ENCODE data around the gene UBQLN3.

Gene UBQLN3

GRCh38 chr11:5553343-5553742 is 43.6 kb upstream of the UBQLN3 start:
- H3K36me3 ChIP-seq (ENCODE audit: control insufficient read depth in 2 of 2, insufficient read depth in 1 of 2, low read length in 2 of 2), result no peaks in the 10 kb centered on the region
- ChIA-PET CTCF (interaction anchor here (0.8 kb wide), 1 partner anchor 77 kb away, joined by 5 read pairs; no protein-coding TSS in a partner anchor), POLR2A (no interaction called here)

DNA sequence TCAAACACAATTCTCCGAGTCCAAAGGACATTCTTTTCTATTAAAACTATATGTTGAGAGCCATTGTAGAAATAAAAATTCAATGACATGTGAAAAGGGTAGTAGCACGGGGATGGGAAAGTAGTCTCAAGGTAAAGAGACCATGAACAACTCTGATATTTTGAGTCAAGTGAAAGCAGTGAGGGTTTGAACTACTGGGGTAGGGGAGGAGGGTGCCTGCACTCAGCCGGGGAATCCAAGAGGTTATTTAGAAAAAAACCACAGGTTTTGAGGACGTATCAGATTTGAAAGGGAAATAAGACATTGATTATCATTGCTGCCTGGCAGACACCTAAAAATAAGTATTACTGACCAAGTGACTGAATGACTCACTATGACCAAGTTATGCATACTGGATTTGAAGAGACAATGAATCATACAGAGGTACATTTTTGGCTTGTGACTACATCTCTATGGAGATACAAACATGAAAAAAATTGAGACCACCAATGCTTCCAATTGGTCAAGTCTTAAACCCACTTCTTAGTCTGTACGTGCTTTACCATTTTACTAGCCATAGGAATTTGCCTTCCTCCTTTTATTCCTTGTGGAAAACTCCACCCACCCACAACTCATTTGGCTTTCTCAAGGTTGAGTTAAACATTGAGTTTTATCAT is 40.8 kb upstream of the UBQLN3 start:
- H3K4me3 ChIP-seq (ENCODE audit: low read depth, low read length), result no peak overlapping the region
- no peaks in the 10 kb centered on the region for H3K36me3 ChIP-seq (ENCODE audit: control insufficient read depth in 2 of 2, insufficient read depth in 1 of 2, low read length in 2 of 2)
- H3K4me1 ChIP-seq (ENCODE audit: control insufficient read depth, insufficient read depth, low read length), result no peaks in the 10 kb centered on the region
- no peaks in the 10 kb centered on the region for H3K9me3 ChIP-seq (ENCODE audit: control insufficient read depth, insufficient read depth, low read depth, low read length)
- POLR2A ChIA-PET, result no interaction called here
- CTCF ChIA-PET, result no interaction called here
- TF ChIP-seq, protein P1, sequence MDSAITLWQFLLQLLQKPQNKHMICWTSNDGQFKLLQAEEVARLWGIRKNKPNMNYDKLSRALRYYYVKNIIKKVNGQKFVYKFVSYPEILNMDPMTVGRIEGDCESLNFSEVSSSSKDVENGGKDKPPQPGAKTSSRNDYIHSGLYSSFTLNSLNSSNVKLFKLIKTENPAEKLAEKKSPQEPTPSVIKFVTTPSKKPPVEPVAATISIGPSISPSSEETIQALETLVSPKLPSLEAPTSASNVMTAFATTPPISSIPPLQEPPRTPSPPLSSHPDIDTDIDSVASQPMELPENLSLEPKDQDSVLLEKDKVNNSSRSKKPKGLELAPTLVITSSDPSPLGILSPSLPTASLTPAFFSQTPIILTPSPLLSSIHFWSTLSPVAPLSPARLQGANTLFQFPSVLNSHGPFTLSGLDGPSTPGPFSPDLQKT (IDR thresholded peaks at IDR 0.05; ENCODE audit: borderline replicate concordance, low read depth, low read length), result no peak
- no peak for TF ChIP-seq ZNF292 (tag by site-specific recombination; IDR thresholded peaks at IDR 0.05; ENCODE audit: borderline replicate concordance, low read depth)
- TF ChIP-seq ZSCAN5A (tag by site-specific recombination; IDR thresholded peaks at IDR 0.05), result no peak
- TF ChIP-seq ZNF157 (tag by site-specific recombination; IDR thresholded peaks at IDR 0.05), result no peak
- TF ChIP-seq, protein P2, sequence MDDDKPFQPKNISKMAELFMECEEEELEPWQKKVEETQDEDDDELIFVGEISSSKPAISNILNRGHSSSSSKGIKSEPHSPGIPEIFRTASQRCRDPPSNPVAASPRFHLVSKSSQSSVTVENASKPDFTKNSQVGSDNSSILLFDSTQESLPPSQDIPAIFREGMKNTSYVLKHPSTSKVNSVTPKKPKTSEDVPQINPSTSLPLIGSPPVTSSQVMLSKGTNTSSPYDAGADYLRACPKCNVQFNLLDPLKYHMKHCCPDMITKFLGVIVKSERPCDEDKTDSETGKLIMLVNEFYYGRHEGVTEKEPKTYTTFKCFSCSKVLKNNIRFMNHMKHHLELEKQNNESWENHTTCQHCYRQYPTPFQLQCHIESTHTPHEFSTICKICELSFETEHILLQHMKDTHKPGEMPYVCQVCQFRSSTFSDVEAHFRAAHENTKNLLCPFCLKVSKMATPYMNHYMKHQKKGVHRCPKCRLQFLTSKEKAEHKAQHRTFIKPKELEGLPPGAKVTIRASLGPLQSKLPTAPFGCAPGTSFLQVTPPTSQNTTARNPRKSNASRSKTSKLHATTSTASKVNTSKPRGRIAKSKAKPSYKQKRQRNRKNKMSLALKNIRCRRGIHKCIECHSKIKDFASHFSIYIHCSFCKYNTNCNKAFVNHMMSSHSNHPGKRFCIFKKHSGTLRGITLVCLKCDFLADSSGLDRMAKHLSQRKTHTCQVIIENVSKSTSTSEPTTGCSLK (tag by site-specific recombination; IDR thresholded peaks at IDR 0.05), result no peak
- H3K27ac ChIP-seq (ENCODE audit: extremely low read depth, low read depth, low read length), result no peak overlapping the region

More at GRCh38 chr11:5553343-5553742, 43.6 kb upstream of the UBQLN3 start:
- no peak overlapping the region for H3K4me3 ChIP-seq (ENCODE audit: low read depth, low read length)
- H3K9me3 ChIP-seq (ENCODE audit: control insufficient read depth, insufficient read depth, low read depth, low read length), result no peaks in the 10 kb centered on the region
- no peak overlapping the region for H3K27ac ChIP-seq (ENCODE audit: extremely low read depth, low read depth, low read length)
- H3K4me1 ChIP-seq (ENCODE audit: control insufficient read depth, insufficient read depth, low read length), result no peaks in the 10 kb centered on the region
- no peak for TF ChIP-seq ZNF335 (tag by site-specific recombination; conservative IDR thresholded peaks at IDR 0.05)
- no peak for TF ChIP-seq ZNF747 (tag by site-specific recombination; IDR thresholded peaks at IDR 0.05)
- TF ChIP-seq, protein P3, sequence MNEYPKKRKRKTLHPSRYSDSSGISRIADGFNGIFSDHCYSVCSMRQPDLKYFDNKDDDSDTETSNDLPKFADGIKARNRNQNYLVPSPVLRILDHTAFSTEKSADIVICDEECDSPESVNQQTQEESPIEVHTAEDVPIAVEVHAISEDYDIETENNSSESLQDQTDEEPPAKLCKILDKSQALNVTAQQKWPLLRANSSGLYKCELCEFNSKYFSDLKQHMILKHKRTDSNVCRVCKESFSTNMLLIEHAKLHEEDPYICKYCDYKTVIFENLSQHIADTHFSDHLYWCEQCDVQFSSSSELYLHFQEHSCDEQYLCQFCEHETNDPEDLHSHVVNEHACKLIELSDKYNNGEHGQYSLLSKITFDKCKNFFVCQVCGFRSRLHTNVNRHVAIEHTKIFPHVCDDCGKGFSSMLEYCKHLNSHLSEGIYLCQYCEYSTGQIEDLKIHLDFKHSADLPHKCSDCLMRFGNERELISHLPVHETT (tag by site-specific recombination; IDR thresholded peaks at IDR 0.05), result no peak
- TF ChIP-seq ZNF76 (tag by site-specific recombination; IDR thresholded peaks at IDR 0.05; ENCODE audit: borderline replicate concordance, low read depth), result no peak
- TF ChIP-seq GLIS2 (tag by site-specific recombination; IDR thresholded peaks at IDR 0.05), result no peak
- TF ChIP-seq ZNF785 (tag by site-specific recombination; IDR thresholded peaks at IDR 0.05), result no peak
- TF ChIP-seq ZNF561 (tag by site-specific recombination; IDR thresholded peaks at IDR 0.05; ENCODE audit: borderline replicate concordance), result no peak
- TF ChIP-seq ZNF138 (tag by site-specific recombination; IDR thresholded peaks at IDR 0.05; ENCODE audit: borderline replicate concordance), result no peak
- no peak for TF ChIP-seq ZBTB7A (tag by site-specific recombination; IDR thresholded peaks at IDR 0.05; ENCODE audit: low read depth)
- no peak for TF ChIP-seq ZNF221 (tag by site-specific recombination; IDR thresholded peaks at IDR 0.05; ENCODE audit: borderline replicate concordance)
- TF ChIP-seq WT1 (tag by site-specific recombination; IDR thresholded peaks at IDR 0.05), result no peak
- no peak for TF ChIP-seq ZFP41 (tag by site-specific recombination; IDR thresholded peaks at IDR 0.05; ENCODE audit: borderline replicate concordance)
- TF ChIP-seq ZNF302 (tag by site-specific recombination; IDR thresholded peaks at IDR 0.05; ENCODE audit: low read depth), result no peak
- TF ChIP-seq TRIM28 (IDR thresholded peaks at IDR 0.05; ENCODE audit: borderline replicate concordance, low read length), result no peak
- TF ChIP-seq, protein P4, sequence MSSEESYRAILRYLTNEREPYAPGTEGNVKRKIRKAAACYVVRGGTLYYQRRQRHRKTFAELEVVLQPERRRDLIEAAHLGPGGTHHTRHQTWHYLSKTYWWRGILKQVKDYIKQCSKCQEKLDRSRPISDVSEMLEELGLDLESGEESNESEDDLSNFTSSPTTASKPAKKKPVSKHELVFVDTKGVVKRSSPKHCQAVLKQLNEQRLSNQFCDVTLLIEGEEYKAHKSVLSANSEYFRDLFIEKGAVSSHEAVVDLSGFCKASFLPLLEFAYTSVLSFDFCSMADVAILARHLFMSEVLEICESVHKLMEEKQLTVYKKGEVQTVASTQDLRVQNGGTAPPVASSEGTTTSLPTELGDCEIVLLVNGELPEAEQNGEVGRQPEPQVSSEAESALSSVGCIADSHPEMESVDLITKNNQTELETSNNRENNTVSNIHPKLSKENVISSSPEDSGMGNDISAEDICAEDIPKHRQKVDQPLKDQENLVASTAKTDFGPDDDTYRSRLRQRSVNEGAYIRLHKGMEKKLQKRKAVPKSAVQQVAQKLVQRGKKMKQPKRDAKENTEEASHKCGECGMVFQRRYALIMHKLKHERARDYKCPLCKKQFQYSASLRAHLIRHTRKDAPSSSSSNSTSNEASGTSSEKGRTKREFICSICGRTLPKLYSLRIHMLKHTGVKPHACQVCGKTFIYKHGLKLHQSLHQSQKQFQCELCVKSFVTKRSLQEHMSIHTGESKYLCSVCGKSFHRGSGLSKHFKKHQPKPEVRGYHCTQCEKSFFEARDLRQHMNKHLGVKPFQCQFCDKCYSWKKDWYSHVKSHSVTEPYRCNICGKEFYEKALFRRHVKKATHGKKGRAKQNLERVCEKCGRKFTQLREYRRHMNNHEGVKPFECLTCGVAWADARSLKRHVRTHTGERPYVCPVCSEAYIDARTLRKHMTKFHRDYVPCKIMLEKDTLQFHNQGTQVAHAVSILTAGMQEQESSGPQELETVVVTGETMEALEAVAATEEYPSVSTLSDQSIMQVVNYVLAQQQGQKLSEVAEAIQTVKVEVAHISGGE (tag by site-specific recombination; conservative IDR thresholded peaks at IDR 0.05; ENCODE audit: low read depth), result no peak
- no peak for TF ChIP-seq YY1 (tag by site-specific recombination; IDR thresholded peaks at IDR 0.05)

Data from HEK293 (cell line).